Panc1 (cell line): ENCODE results near the gene SARDH.

Experiments used
- POLR2AphosphoS5 ChIP-seq: IDR thresholded peaks from 2 replicates; pipeline ENCODE4 v1.6.1; 2012; ENCODE audit warnings: mild to moderate bottlenecking, low read depth, low read length, moderate library complexity
- SIN3A ChIP-seq: IDR thresholded peaks from 2 replicates; pipeline ENCODE4 v1.6.1; 2012; ENCODE audit warnings: low read depth, mild to moderate bottlenecking, low read length, moderate library complexity, borderline replicate concordance; ENCODE audit not compliant: insufficient read depth
- TF ChIP-seq, protein P1 (sequence below): fragments of 450-650 bp; IDR thresholded peaks from 2 replicates; pipeline ENCODE4 v1.5.1; 2017; ENCODE audit warnings: mild to moderate bottlenecking
- TF ChIP-seq, protein P2 (sequence below), 2 experiments: IDR thresholded peaks; 2 replicates each; pipeline ENCODE4 v1.6.1; 2011 to 2012; ENCODE audit warnings: low read depth in 2 of 2, control low read depth in 1 of 2, low read length in 1 of 2, mild to moderate bottlenecking in 1 of 2, moderate library complexity in 1 of 2; ENCODE audit not compliant: insufficient read depth in 1 of 2

DNA sequence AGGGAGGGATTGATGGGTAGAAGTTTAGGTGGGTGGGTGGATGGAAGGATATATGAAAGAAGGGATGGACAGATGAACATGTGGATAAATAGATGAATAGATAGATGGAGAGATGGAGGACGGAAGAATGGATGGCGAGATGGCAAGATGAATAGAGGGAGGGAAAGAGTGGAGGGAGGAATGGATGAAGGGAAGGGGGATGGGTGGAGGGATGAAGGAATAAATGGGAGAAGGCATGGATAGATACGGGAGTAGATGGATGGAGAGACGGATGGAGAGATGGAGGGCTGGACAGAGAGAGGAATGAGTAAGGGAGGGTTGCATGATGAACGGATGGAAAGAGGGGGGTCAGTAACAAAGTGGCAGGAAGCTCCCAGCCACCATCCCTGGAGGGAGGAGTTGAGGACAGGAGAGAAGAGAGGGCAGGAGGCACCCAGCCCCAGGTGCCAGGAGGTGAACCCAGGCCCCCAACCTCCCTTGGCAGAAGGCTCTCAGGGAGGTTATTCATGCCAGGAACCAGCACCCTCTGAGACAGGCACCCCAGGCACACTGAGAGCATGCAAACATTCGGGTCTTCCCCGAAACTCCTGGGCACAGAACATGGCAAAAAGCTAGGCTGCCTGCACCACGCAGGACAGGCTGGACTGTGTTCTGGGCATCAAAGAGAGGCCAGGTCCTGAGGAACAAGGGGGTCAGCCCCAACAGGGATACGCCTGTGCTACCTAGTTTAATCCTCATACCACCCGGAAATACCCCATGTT, 9.1 kb downstream of the SARDH start:
- TF ChIP-seq, protein P1, sequence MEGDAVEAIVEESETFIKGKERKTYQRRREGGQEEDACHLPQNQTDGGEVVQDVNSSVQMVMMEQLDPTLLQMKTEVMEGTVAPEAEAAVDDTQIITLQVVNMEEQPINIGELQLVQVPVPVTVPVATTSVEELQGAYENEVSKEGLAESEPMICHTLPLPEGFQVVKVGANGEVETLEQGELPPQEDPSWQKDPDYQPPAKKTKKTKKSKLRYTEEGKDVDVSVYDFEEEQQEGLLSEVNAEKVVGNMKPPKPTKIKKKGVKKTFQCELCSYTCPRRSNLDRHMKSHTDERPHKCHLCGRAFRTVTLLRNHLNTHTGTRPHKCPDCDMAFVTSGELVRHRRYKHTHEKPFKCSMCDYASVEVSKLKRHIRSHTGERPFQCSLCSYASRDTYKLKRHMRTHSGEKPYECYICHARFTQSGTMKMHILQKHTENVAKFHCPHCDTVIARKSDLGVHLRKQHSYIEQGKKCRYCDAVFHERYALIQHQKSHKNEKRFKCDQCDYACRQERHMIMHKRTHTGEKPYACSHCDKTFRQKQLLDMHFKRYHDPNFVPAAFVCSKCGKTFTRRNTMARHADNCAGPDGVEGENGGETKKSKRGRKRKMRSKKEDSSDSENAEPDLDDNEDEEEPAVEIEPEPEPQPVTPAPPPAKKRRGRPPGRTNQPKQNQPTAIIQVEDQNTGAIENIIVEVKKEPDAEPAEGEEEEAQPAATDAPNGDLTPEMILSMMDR, result no peak
- TF ChIP-seq POLR2AphosphoS5, result no peak
- TF ChIP-seq, protein P2, sequence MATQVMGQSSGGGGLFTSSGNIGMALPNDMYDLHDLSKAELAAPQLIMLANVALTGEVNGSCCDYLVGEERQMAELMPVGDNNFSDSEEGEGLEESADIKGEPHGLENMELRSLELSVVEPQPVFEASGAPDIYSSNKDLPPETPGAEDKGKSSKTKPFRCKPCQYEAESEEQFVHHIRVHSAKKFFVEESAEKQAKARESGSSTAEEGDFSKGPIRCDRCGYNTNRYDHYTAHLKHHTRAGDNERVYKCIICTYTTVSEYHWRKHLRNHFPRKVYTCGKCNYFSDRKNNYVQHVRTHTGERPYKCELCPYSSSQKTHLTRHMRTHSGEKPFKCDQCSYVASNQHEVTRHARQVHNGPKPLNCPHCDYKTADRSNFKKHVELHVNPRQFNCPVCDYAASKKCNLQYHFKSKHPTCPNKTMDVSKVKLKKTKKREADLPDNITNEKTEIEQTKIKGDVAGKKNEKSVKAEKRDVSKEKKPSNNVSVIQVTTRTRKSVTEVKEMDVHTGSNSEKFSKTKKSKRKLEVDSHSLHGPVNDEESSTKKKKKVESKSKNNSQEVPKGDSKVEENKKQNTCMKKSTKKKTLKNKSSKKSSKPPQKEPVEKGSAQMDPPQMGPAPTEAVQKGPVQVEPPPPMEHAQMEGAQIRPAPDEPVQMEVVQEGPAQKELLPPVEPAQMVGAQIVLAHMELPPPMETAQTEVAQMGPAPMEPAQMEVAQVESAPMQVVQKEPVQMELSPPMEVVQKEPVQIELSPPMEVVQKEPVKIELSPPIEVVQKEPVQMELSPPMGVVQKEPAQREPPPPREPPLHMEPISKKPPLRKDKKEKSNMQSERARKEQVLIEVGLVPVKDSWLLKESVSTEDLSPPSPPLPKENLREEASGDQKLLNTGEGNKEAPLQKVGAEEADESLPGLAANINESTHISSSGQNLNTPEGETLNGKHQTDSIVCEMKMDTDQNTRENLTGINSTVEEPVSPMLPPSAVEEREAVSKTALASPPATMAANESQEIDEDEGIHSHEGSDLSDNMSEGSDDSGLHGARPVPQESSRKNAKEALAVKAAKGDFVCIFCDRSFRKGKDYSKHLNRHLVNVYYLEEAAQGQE (IDR thresholded peaks at IDR 0.05; ENCODE audit: insufficient read depth in 1 of 2, low read depth in 2 of 2, low read length in 1 of 2), result no peak
- TF ChIP-seq SIN3A, result no peak
